Retinal pigment epithelial cell (primary cell): Measurements from ENCODE around the gene IDI1.

Experiments
- DNase-seq: peaks from one replicate; pipeline ENCODE4 v3.0.0-alpha.2; 2010; ENCODE audit warnings: low read depth
- H3K4me3 ChIP-seq: 2 replicates; pipeline ENCODE4 v1.5.1; 2011; ENCODE audit warnings: mild to moderate bottlenecking, low read length, control low read depth, moderate library complexity
- CTCF ChIP-seq: conservative IDR thresholded peaks from 2 replicates; pipeline ENCODE4 v1.5.1; 2011; ENCODE audit warnings: low read depth, low read length, control low read depth, inconsistent platforms

Gene IDI1

GRCh38 chr10:996031-996430 lies 52.9 kb downstream of the IDI1 start:
- TF ChIP-seq CTCF = no peak
- no peak for DNase-seq
- no peak overlapping the region for H3K4me3 ChIP-seq

GRCh38 chr10:995559-995926 lies 53.4 kb downstream of the IDI1 start:
- no peak for DNase-seq
- H3K4me3 ChIP-seq = no peak overlapping the region

GRCh38 chr10:994836-995558 lies 53.9 kb downstream of the IDI1 start:
- no peak for DNase-seq
- H3K4me3 ChIP-seq = no peak overlapping the region
- TF ChIP-seq CTCF = no peak

More at GRCh38 chr10:995559-995926, 53.4 kb downstream of the IDI1 start:
- no peak for TF ChIP-seq CTCF

GRCh38 chr10:992871-993270 lies 56.0 kb downstream of the IDI1 start:
- no peak for TF ChIP-seq CTCF
- no peak overlapping the region for H3K4me3 ChIP-seq
- no peak for DNase-seq

- no peak overlapping the region for H3K4me3 ChIP-seq
- DNase-seq = no peak
- no peak for TF ChIP-seq CTCF
These were observed 56.5 kb downstream of the IDI1 start for GRCh38 chr10:992467-992866.

GRCh38 chr10:990808-991207 lies 58.1 kb downstream of the IDI1 start:
- TF ChIP-seq CTCF = no peak
- DNase-seq = no peak
- no peak overlapping the region for H3K4me3 ChIP-seq
